GM12874 (cell line): ENCODE data around the gene LINC01488.

Experiments used
- TF ChIP-seq, protein P1 (sequence below): IDR thresholded peaks from 2 replicates; pipeline ENCODE4 v1.5.1; 2011; ENCODE audit warnings: low read depth, mild to moderate bottlenecking, control low read depth, low read length, moderate library complexity; ENCODE audit not compliant: insufficient read depth

LINC01488 gene

DNA sequence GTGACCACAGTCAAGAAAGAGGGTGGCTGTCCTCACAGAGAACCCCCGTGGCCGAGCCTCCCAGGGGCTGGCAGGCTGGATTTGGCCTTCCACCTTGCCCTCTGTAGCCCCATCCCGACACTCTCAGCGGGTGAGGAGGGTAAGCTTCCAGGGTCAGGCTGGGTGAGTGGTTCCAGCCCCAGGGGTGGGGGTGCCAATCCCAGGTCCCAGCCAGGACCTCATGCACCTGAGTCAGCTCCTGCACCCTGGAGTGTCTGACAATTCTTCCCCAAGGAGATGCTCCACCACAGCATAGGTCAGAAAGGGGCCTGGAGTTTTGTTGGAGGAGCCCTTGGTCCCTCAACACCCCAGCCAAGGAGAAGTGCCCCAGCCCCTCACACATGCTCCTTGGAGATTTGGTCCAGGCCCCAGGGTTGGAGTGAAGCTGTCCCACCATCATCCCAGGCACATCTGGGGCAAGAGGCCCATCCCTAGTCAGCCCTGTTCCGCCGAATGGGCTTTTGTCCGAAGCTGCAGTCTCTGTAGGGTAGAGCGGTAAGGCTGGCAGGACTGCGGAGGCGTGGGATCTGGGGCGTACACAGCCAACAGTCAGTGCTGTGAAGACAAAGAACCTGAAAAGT, 8.4 kb downstream of the LINC01488 start:
- TF ChIP-seq, protein P1, sequence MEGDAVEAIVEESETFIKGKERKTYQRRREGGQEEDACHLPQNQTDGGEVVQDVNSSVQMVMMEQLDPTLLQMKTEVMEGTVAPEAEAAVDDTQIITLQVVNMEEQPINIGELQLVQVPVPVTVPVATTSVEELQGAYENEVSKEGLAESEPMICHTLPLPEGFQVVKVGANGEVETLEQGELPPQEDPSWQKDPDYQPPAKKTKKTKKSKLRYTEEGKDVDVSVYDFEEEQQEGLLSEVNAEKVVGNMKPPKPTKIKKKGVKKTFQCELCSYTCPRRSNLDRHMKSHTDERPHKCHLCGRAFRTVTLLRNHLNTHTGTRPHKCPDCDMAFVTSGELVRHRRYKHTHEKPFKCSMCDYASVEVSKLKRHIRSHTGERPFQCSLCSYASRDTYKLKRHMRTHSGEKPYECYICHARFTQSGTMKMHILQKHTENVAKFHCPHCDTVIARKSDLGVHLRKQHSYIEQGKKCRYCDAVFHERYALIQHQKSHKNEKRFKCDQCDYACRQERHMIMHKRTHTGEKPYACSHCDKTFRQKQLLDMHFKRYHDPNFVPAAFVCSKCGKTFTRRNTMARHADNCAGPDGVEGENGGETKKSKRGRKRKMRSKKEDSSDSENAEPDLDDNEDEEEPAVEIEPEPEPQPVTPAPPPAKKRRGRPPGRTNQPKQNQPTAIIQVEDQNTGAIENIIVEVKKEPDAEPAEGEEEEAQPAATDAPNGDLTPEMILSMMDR, result no peak

DNA sequence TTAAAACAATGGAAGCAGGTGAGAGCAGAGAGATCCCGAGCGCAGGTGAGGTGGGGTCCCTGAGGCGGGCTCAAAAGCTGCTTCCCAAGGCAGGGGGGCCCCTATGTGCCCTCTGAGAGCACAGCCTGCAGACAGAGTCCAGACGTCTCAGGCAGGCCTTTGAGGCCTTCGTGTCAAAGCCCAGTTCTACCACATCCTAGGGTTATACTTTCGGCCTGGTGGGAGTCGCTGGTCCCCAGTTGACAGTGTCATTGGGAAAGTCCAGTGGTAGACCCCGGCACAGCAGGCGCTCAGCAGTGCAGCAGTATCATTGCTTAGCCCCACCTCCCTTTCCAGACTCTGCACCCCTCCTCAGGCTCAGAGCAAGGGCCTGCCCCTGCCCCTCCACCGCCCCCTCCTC, 9.1 kb downstream of the LINC01488 start:
- TF ChIP-seq, protein P1, result no peak

DNA sequence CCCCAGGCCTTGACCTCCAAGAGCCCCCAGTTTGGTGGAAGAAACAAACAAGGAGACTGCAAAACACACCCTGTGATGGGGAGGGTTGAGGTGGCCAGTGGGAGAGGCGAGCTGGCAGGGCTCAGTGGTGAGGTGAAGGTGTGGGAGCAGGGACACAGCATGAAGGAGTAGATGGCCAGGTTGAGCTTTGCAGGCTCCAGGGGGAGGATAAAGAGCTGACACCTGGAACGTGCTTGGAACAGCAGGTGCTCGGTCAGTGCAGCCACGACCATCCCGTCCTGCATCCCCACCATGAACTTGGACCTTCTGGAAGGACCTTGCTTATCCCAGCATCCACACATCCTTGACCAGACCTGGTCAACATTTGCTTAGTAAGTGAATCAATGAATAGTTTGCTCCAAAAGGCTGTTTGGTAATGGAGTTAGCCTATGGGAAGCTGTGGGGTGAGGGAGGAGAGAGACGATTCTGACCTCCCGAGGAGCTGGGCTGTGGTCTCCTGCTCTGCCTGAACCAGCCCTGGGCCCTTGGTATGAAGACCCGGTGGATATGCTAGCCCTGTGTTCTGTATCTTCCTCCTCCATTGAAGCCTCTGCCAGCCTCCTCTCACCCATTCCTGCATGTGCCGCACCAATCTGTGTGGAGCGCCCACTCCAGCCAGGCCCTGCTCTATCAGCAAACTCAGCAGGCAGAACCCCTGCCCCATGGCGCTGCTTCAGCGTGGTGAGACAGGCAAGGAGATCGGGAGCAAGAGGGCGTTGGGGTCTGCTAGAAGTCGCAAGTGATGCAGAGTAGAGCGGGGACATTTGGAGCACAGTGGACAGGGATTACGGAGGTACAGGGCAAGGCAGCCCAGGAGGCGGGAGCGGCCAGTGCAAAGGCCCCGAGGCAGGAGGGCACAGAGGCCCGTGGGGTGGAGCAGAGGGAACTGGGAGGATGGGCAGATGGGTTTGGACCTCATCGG, 9.9 kb downstream of the LINC01488 start:
- TF ChIP-seq, protein P1, result no peak

DNA sequence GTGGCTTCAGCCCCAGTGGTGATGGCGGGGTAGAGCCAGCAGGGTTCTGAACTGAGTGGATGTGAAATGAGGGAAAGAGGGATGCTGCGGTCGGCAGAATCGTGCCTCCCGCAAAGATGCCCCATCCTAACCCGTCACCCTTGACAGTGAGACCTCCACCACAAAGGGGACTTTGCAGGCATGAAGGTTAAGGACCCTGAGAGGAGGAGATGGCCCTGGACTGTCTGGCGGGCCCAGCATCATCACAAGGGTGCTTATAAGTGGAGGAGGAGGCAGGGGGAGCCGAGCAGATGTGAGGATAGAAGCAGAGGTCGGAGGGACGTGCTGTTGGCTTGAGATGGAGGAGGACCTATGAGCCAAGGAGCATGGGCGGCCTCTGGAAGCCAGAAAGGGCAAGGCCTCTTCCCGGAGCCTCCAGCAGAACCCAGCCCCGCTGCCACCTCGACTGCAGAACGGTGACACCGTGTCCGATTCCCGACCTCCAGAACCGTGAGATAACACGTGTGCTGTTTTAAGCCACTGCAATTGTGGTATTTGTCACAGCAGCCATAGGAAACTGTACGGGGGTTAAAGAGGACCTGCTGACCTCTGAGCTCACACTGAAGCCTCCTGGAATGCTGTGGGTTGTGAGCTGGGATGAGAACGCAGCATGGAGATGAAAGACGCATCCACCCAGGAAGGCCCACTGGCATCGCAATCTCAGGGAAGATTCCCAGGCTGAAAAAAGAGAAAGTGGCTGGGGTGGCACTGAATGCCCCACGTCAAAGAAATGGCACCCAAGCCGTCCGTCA, 10.9 kb downstream of the LINC01488 start:
- TF ChIP-seq, protein P1, result no peak

DNA sequence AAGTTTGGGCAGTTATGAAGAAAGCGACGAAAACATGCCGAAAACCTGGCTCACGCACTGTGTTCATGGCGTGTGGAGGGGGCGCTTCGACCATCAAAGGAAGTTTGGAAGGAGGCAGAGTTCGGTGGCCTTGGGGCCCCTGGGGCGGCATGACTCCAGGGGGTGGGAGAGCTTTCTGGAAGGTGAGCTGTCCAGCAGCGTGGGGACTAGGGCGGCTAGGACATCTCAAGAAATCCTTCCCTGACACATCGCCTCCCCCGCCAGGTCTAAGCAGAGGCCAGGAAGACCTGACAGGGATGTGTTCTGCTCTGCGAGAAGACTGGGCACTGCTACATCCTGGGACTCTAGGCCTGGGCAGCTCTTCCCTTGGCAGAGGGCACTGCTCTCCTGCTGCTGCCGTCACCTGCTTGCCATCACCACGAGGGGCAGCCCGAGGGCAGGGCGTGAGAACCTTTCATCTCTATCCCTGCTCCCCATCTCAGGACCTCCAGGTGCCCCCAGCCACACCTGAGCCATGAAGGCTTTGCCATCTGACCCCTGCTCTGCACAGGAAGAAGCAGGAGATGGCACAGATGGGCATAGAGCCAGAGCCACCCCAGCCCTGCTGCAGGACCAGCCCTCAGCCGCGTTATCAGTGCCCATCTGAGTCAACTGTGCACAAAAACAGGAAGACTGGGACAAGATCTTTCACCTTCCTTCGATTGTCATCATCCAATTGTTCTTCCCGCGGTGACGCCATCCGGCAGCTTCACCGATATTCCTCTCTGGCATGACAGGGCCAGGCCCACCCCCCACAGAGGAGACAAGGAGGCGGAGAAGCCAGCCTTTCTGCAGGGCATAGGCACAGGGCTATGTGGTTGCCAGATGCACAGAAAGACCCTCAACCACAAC, 12.7 kb downstream of the LINC01488 start:
- TF ChIP-seq, protein P1, result no peak

DNA sequence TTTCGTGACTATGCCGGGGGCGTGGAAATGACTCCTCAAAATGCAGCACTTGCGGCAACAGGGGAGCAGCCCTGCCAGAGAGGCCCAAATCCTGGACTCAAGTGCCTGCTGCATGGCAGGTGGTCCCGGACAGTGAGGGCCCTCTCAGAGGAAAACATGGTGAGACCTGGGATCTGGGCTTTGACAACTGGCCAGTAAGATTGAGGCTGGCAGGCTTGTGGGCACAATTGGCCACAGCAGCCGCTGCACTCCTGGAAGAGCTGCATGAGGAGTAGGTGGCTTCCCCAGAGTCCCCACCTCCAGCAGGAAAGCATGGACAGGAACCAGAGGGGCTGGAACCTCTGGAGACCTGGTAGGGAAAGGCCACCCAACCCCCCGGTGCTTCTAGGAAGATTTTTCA, 13.4 kb downstream of the LINC01488 start:
- TF ChIP-seq, protein P1, result no peak
